ENCODE results near the gene ST3GAL3.
A peak's percentile ranks its signal among the peaks of the same experiment; 100 is the strongest.

DNA sequence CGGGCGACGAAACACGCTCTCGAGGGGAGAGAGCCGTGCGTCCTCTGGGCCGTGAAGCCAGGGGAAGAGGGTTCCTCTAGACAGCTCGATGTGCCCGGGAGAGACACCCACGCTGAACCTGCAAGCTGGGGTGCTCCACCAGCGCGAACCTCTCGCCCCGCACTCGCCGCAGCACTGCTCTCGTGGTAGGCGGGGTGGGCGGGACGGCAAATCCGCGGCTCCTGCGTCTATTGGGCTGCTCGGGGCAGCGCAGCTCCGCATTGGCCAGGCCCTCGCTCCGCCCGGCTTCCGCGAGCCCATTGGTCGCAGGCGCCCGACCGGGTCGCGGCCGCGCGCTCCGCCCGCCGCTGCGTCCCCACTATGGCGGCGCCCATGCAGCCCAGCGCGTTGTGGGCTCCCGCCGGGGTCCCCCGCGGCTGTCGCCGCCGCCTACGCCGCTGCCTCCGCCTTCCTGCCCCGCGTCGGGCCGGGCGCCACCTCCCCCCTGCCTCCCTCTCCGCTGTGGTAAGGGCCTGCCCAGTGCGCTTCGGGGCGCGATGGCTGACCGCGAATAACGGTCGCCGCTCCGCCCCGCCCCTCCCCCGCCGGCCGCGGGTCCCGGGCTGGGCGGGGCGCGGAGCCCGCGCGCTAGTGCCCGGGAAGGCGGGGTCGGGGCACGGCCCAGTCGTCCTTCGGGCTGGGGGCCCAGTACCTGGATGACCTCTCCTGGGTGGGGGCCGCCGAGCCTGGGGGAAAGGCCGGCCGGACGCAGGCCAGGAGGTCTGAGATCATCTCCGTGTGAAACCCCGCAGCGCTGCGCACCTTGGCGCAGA lies at the start of gene ST3GAL3:
- TF ChIP-seq, protein P1, sequence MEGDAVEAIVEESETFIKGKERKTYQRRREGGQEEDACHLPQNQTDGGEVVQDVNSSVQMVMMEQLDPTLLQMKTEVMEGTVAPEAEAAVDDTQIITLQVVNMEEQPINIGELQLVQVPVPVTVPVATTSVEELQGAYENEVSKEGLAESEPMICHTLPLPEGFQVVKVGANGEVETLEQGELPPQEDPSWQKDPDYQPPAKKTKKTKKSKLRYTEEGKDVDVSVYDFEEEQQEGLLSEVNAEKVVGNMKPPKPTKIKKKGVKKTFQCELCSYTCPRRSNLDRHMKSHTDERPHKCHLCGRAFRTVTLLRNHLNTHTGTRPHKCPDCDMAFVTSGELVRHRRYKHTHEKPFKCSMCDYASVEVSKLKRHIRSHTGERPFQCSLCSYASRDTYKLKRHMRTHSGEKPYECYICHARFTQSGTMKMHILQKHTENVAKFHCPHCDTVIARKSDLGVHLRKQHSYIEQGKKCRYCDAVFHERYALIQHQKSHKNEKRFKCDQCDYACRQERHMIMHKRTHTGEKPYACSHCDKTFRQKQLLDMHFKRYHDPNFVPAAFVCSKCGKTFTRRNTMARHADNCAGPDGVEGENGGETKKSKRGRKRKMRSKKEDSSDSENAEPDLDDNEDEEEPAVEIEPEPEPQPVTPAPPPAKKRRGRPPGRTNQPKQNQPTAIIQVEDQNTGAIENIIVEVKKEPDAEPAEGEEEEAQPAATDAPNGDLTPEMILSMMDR (IDR thresholded peaks at IDR 0.05): no peak
- TF ChIP-seq SIN3A (IDR thresholded peaks at IDR 0.05; ENCODE audit: borderline replicate concordance, insufficient read depth, low read depth, low read length): peak; percentile 90; the same call in 1 of the 2 replicates
- TF ChIP-seq POLR2AphosphoS5 (IDR thresholded peaks at IDR 0.05; ENCODE audit: low read depth, low read length): peak; percentile 98
